Activated CD8-positive, alpha-beta T cell treated with anti-CD3 and anti-CD28 coated beads for 36 hours (primary cell): ENCODE data around the gene KRT39. TPM values are rescaled to one million over a fixed set of nuclear protein-coding genes. Genes with fewer than 3 reads are reported as not detected.

Experiments
- ATAC-seq: fragments of 200-7000 bp; cut with Tn5 transposase; one replicate; pipeline ENCODE4 v1.10.0; 2021; ENCODE audit warnings: mild to moderate bottlenecking, moderate library complexity
- CTCF ChIA-PET: fragments of 350-600 bp; sonication (Branson Sonifier 250); formaldehyde crosslinking; loops from one replicate; lab custom pipeline; 2021; ENCODE audit warnings: antibody characterized with exemption; lab: Charles Lee
- POLR2A ChIA-PET: fragments of 350-600 bp; sonication (Branson Sonifier 250); formaldehyde crosslinking; loops from one replicate; lab custom pipeline; 2021; ENCODE audit warnings: antibody characterized with exemption; lab: Charles Lee
- DNase-seq: peaks from one replicate; pipeline ENCODE4 v3.0.0-alpha.2; 2020
- H3K27ac Mint-ChIP-seq: one replicate; pipeline ENCODE4 v1.8.0; 2021; ENCODE audit warnings: mild to moderate bottlenecking, mixed read lengths
- H3K27me3 Mint-ChIP-seq: one replicate; pipeline ENCODE4 v1.8.0; 2021; ENCODE audit warnings: mixed read lengths
- H3K36me3 Mint-ChIP-seq: one replicate; pipeline ENCODE4 v1.8.0; 2021; ENCODE audit warnings: low read depth, mixed read lengths
- H3K4me1 Mint-ChIP-seq: one replicate; pipeline ENCODE4 v1.8.0; 2021; ENCODE audit warnings: low read depth, mixed read lengths
- H3K4me3 Mint-ChIP-seq: one replicate; pipeline ENCODE4 v1.8.0; 2021; ENCODE audit warnings: mild to moderate bottlenecking, moderate library complexity, mixed read lengths
- H3K9me3 Mint-ChIP-seq: one replicate; pipeline ENCODE4 v1.8.0; 2021; ENCODE audit warnings: mixed read lengths
- CTCF ChIP-seq: fragments of 200-600 bp; IDR thresholded peaks from one replicate; pipeline ENCODE4 v1.8.0; 2022; ENCODE audit warnings: antibody characterized with exemption, mild to moderate bottlenecking
- intact Hi-C: fragments of 100-400 bp; cut with micrococcal nuclease; formaldehyde crosslinking; loops from one replicate; pipeline ENCODE4 v1.10.0; 2022
- total RNA-seq, 2 experiments: library from RNA; stranded (reverse); gene quantifications; one replicate each; pipeline ENCODE4 v1.2.3, GENCODE V29; 2021

The KRT39 gene
- not detected for total RNA-seq

- H3K9me3 Mint-ChIP-seq: no peaks in the 10 kb centered on the region
- intact Hi-C loops: no loop called here
- no peak within 1 kb of the TSS for H3K27ac Mint-ChIP-seq
- TF ChIP-seq CTCF: no peak
- peaks cover 17% of the 10 kb centered on the region for H3K27me3 Mint-ChIP-seq
- POLR2A ChIA-PET: no interaction called here
- H3K36me3 Mint-ChIP-seq: no peaks in the 10 kb centered on the region
- no peak for ATAC-seq
- CTCF ChIA-PET: interaction anchor here (0.7 to 1.6 kb wide), 2 partner anchors 355 to 529 kb away, joined by 3 read pairs; no protein-coding TSS in a partner anchor
- H3K4me3 Mint-ChIP-seq: no peak within 1 kb of the TSS
- no peak for DNase-seq
- no peaks in the 10 kb centered on the region for H3K4me1 Mint-ChIP-seq
These were observed at the start of gene KRT39 for GRCh38 chr17:40966848-40967247. TSS of gene KRT39 (minus strand) at chr17:40966948. CDS start at chr17:40966856, 92 bp downstream.

- ChIA-PET POLR2A (interaction anchor here (0.6 to 0.8 kb wide), 2 partner anchors 11 to 23 kb away, joined by 3 read pairs; no protein-coding TSS in a partner anchor), CTCF (no interaction called here)
- intact Hi-C loops: no loop called here
- Mint-ChIP-seq H3K9me3 (no peaks in the 10 kb centered on the region), H3K36me3 (no peaks in the 10 kb centered on the region), H3K27me3 (no peaks in the 10 kb centered on the region), H3K4me3 (no peak overlapping the region), H3K4me1 (no peaks in the 10 kb centered on the region), H3K27ac (no peak overlapping the region)
- no peak for TF ChIP-seq CTCF
- DNase-seq (no peak), ATAC-seq (no peak)
These were observed 48.7 kb upstream of the KRT39 start for GRCh38 chr17:41015454-41015853.

GRCh38 chr17:41013606-41014005, 46.9 kb upstream of the KRT39 start:
- no peak overlapping the region for H3K4me3 Mint-ChIP-seq
- no peaks in the 10 kb centered on the region for H3K4me1 Mint-ChIP-seq
- no peaks in the 10 kb centered on the region for H3K27me3 Mint-ChIP-seq
- ChIA-PET CTCF (interaction anchor here (0.9 kb wide), 1 partner anchor 147 kb away, joined by 3 read pairs; the partner anchor contains the start of gene KRT12), POLR2A (interaction anchor here (0.5 kb wide), 1 partner anchor 85 kb away, joined by 3 read pairs; no protein-coding TSS in a partner anchor)
- ATAC-seq: no peak
- H3K9me3 Mint-ChIP-seq: no peaks in the 10 kb centered on the region
- no peaks in the 10 kb centered on the region for H3K36me3 Mint-ChIP-seq
- H3K27ac Mint-ChIP-seq: no peak overlapping the region
- TF ChIP-seq CTCF: no peak
- intact Hi-C loops: no loop called here
- DNase-seq: no peak

- Mint-ChIP-seq H3K4me1 (no peaks in the 10 kb centered on the region), H3K27me3 (no peaks in the 10 kb centered on the region), H3K9me3 (no peaks in the 10 kb centered on the region), H3K36me3 (no peaks in the 10 kb centered on the region), H3K27ac (no peak overlapping the region), H3K4me3 (no peak overlapping the region)
- CTCF ChIA-PET: no interaction called here
- POLR2A ChIA-PET: interaction anchor here (0.5 kb wide), 1 partner anchor 84 kb away, joined by 3 read pairs; no protein-coding TSS in a partner anchor
- ATAC-seq (no peak), DNase-seq (no peak)
- TF ChIP-seq CTCF: no peak
- intact Hi-C loops: no loop called here
These were observed 46.4 kb upstream of the KRT39 start for GRCh38 chr17:41013181-41013580.

GRCh38 chr17:41012326-41013120, 45.8 kb upstream of the KRT39 start:
- Mint-ChIP-seq H3K36me3 (no peaks in the 10 kb centered on the region), H3K9me3 (no peaks in the 10 kb centered on the region), H3K27ac (no peak overlapping the region), H3K4me1 (no peaks in the 10 kb centered on the region), H3K4me3 (no peak overlapping the region), H3K27me3 (no peaks in the 10 kb centered on the region)
- ATAC-seq (no peak), DNase-seq (no peak)
- intact Hi-C loops: no loop called here
- ChIA-PET POLR2A (no interaction called here), CTCF (no interaction called here)
- no peak for TF ChIP-seq CTCF
